Astrocyte (in vitro differentiated cells and primary cell): ENCODE data around the gene SHC4. TPM values are rescaled to one million over a fixed set of nuclear protein-coding genes. Genes with fewer than 3 reads are reported as not detected.

Source experiments
- total RNA-seq: library from RNA; stranded (reverse); gene quantifications from 2 replicates; pipeline ENCODE4 v1.2.1, GENCODE V29; 2021

SHC4 gene
- total RNA-seq, 1 donor from 2014 or later, result 2.7 TPM

Other genes starting within 250 kb of the SHC4 start
- 4.2 and 6.4 TPM in 2 replicates for gene CEP152, start 152.8 kb downstream of the SHC4 start, total RNA-seq
- gene EID1, start 85.8 kb downstream of the SHC4 start, total RNA-seq, result 165 and 166 TPM in 2 replicates
- gene SECISBP2L, start 82.5 kb upstream of the SHC4 start, total RNA-seq, result 52.5 and 53.2 TPM in 2 replicates
- gene COPS2, start 191.7 kb upstream of the SHC4 start, total RNA-seq, result 94.3 and 99.2 TPM in 2 replicates
- 19.0 and 21.4 TPM in 2 replicates for gene GALK2, start 206.3 kb upstream of the SHC4 start, total RNA-seq